CD14-positive monocyte (primary cell): ENCODE results near the gene TUBA1C. TPM values are rescaled to one million over a fixed set of nuclear protein-coding genes. Genes with fewer than 3 reads are reported as not detected.
"Not testable (repeated sequence)": the region's sequence is repeated elsewhere in the genome, so short reads cannot be mapped to it uniquely, and the experiment has no call there.

Experiments
- DNase-seq, 3 donors: peaks; one replicate each; pipeline ENCODE4 v3.0.0-alpha.2; 2011 to 2022
- H2AFZ ChIP-seq: 2 replicates; pipeline ENCODE4 v1.6.0; 2012; ENCODE audit warnings: mild to moderate bottlenecking, low read depth, low read length, inconsistent platforms; ENCODE audit not compliant: insufficient read depth, poor library complexity, severe bottlenecking
- H3K27ac ChIP-seq, 2 donors: 1 replicate in 1 of 2; 2 replicates in 1 of 2; pipeline ENCODE4 v1.5.1; 2012 to 2013; ENCODE audit warnings: low read length in 2 of 2, control low read depth in 1 of 2, inconsistent platforms in 1 of 2, low read depth in 1 of 2, mild to moderate bottlenecking in 1 of 2
- H3K27me3 ChIP-seq, 2 donors: one replicate each; pipeline versions ENCODE4 v1.6.0 to v1.6.1; 2011 to 2013; ENCODE audit warnings: low read length in 2 of 2; ENCODE audit not compliant: control insufficient read depth in 2 of 2, insufficient read depth in 2 of 2
- H3K36me3 ChIP-seq, 2 donors: replicated peaks in 1 of 2; 1 replicate in 1 of 2; 2 replicates in 1 of 2; pipeline versions ENCODE4 v1.5.1 to v1.6.1; 2012 to 2013; ENCODE audit warnings: low read length in 2 of 2, control low read depth in 1 of 2, inconsistent platforms in 1 of 2, mild to moderate bottlenecking in 1 of 2; ENCODE audit not compliant: insufficient read depth in 2 of 2, control insufficient read depth in 1 of 2
- H3K4me1 ChIP-seq, 2 donors: 1 replicate in 1 of 2; 2 replicates in 1 of 2; pipeline versions ENCODE4 v1.5.1 to v1.6.1; 2012 to 2013; ENCODE audit warnings: low read length in 2 of 2, control low read depth in 1 of 2, inconsistent platforms in 1 of 2, mild to moderate bottlenecking in 1 of 2, moderate library complexity in 1 of 2; ENCODE audit not compliant: insufficient read depth in 2 of 2, control insufficient read depth in 1 of 2
- H3K4me2 ChIP-seq: replicated peaks from 2 replicates; pipeline ENCODE3; 2012; ENCODE audit warnings: low read length, moderate library complexity, mild to moderate bottlenecking; ENCODE audit not compliant: poor library complexity, severe bottlenecking; ENCODE audit errors: extremely low read depth
- H3K4me3 ChIP-seq, 3 experiments: fragments of 200-600 bp in 1 of 3; sonication (generic) in 1 of 3; replicated peaks in 1 of 3; 1 replicate in 2 of 3; 2 replicates in 1 of 3; pipeline ENCODE4 v1.5.1; 2011 to 2013; ENCODE audit warnings: low read length in 3 of 3, mild to moderate bottlenecking in 3 of 3, control low read depth in 2 of 3, low read depth in 2 of 3, inconsistent platforms in 1 of 3, moderate library complexity in 1 of 3
- H3K79me2 ChIP-seq: 2 replicates; pipeline ENCODE4 v1.6.0; 2012; ENCODE audit warnings: mild to moderate bottlenecking, control low read depth, inconsistent platforms, low read length, moderate library complexity; ENCODE audit not compliant: insufficient read depth
- H3K9ac ChIP-seq: 2 replicates; pipeline ENCODE4 v1.6.0; 2017; ENCODE audit warnings: low read length, mild to moderate bottlenecking; ENCODE audit not compliant: insufficient read depth, poor library complexity, severe bottlenecking
- H3K9me3 ChIP-seq, 2 donors: replicated peaks in 1 of 2; 1 replicate in 1 of 2; 2 replicates in 1 of 2; pipeline versions ENCODE4 v1.5.1 to v1.6.1; 2012 to 2013; ENCODE audit warnings: low read length in 2 of 2, control low read depth in 1 of 2; ENCODE audit not compliant: control insufficient read depth in 1 of 2, insufficient read depth in 1 of 2
- H4K20me1 ChIP-seq: 2 replicates; pipeline ENCODE4 v1.6.0; 2012; ENCODE audit warnings: mild to moderate bottlenecking, low read length, control low read depth, moderate library complexity; ENCODE audit not compliant: insufficient read depth
- H3K27ac Mint-ChIP-seq, 7 donors: one replicate each; pipeline ENCODE4 v1.8.0; 2020; ENCODE audit warnings: mild to moderate bottlenecking in 7 of 7, mixed read lengths in 7 of 7, moderate library complexity in 6 of 7, inconsistent platforms in 2 of 7
- H3K27me3 Mint-ChIP-seq, 3 donors: one replicate each; pipeline ENCODE4 v1.8.0; 2021 to 2022; ENCODE audit warnings: low read depth in 3 of 3, mild to moderate bottlenecking in 3 of 3, mixed read lengths in 3 of 3, moderate library complexity in 3 of 3, inconsistent platforms in 1 of 3
- H3K36me3 Mint-ChIP-seq, 2 donors: one replicate each; pipeline ENCODE4 v1.8.0; 2020; ENCODE audit warnings: mixed read lengths in 2 of 2, inconsistent platforms in 1 of 2, mild to moderate bottlenecking in 1 of 2
- H3K4me1 Mint-ChIP-seq: one replicate; pipeline ENCODE4 v1.8.0; 2020; ENCODE audit warnings: mild to moderate bottlenecking, mixed read lengths
- H3K4me3 Mint-ChIP-seq, 2 donors: one replicate each; pipeline ENCODE4 v1.8.0; 2020; ENCODE audit warnings: mild to moderate bottlenecking in 2 of 2, mixed read lengths in 2 of 2, moderate library complexity in 1 of 2
- H3K9me3 Mint-ChIP-seq, 7 donors: one replicate each; pipeline ENCODE4 v1.8.0; 2020 to 2022; ENCODE audit warnings: mixed read lengths in 7 of 7, mild to moderate bottlenecking in 6 of 7, moderate library complexity in 6 of 7, inconsistent platforms in 2 of 7
- CTCF ChIP-seq: fragments of 200-600 bp; IDR thresholded peaks from one replicate; pipeline ENCODE4 v1.8.0; 2022; ENCODE audit warnings: antibody characterized with exemption, mild to moderate bottlenecking
- WGBS: methylation state at CpG from one replicate; pipeline ENCODE4 v1.1.5; 2013; ENCODE audit warnings: missing lambda C conversion rate; ENCODE audit not compliant: insufficient coverage; 5-methylcytosine and 5-hydroxymethylcytosine counted together
- intact Hi-C, 2 donors: fragments of 100-400 bp; cut with micrococcal nuclease; formaldehyde crosslinking; loops; one replicate each; pipeline versions ENCODE4 v1.15.0 to v1.15.1; 2023
- polyA plus RNA-seq, 3 donors: library from polyadenylated mRNA; depleted of rRNA in 1 of 3; unstranded in 2 of 3; stranded (reverse) in 1 of 3; fragments of 300-500 nt in 2 of 3; fragments of >200 nt in 1 of 3; fragmentation: Illumina TruSeq in 2 of 3; gene quantifications; 1 replicate in 2 of 3; 2 replicates in 1 of 3; pipeline ENCODE4 v1.2.3, GENCODE V29; 2012 to 2021

Gene TUBA1C
- polyA plus RNA-seq, 3 donors = 53.7 to 263 (median 61.0) TPM

DNA sequence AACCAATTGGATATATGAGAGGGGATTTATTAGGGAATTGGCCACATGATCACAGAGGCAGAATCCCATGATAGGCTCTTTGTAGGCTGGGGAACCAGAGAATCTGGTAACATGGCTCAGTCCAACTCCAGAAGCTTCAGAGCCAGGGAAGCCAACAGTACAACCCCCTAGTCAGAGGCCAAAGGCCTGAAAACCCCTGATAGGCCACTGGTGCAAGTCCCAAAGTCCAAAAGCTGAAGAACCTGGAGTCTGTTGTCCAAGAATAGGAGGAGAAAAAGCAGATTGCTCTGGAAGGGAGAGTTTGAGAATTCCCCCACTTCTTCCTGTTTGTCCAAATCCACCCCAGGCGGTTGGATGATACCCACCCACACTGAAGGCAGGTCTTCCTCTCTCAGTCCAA lies 49.9 kb downstream of the TUBA1C start:
- no peaks in the 10 kb centered on the region for H3K4me1 Mint-ChIP-seq
- Histone ChIP-seq H3K36me3 (no peaks in the 10 kb centered on the region), H2AFZ (no peak overlapping the region), H3K9me3 (no peaks in the 10 kb centered on the region), H3K4me2 (no peak overlapping the region), H3K4me1 (no peaks in the 10 kb centered on the region), H4K20me1 (no peaks in the 10 kb centered on the region), H3K9ac (no peak overlapping the region), H3K27me3 (peaks cover 0 to under 1% of the 10 kb centered on the region in 2 donors), H3K4me3 (no peak overlapping the region), H3K27ac (no peak overlapping the region), H3K79me2 (no peaks in the 10 kb centered on the region)
- no peak for TF ChIP-seq CTCF
- intact Hi-C loops = no loop called here
- no peak overlapping the region for H3K4me3 Mint-ChIP-seq
- peaks cover 0 to 2% (median 0%) of the 10 kb centered on the region in 7 donors for H3K9me3 Mint-ChIP-seq
- H3K27ac Mint-ChIP-seq = no peak overlapping the region
- no peaks in the 10 kb centered on the region for H3K36me3 Mint-ChIP-seq
- WGBS = no CpG with 5 or more reads among the region's 1 CpG
- DNase-seq = no peak
- H3K27me3 Mint-ChIP-seq = peaks cover 6 to 17% (median 15%) of the 10 kb centered on the region in 3 donors

GRCh38 chr12:49317118-49317517 lies 52.2 kb downstream of the TUBA1C start:
- not testable (repeated sequence) for H3K4me3 Mint-ChIP-seq

DNA sequence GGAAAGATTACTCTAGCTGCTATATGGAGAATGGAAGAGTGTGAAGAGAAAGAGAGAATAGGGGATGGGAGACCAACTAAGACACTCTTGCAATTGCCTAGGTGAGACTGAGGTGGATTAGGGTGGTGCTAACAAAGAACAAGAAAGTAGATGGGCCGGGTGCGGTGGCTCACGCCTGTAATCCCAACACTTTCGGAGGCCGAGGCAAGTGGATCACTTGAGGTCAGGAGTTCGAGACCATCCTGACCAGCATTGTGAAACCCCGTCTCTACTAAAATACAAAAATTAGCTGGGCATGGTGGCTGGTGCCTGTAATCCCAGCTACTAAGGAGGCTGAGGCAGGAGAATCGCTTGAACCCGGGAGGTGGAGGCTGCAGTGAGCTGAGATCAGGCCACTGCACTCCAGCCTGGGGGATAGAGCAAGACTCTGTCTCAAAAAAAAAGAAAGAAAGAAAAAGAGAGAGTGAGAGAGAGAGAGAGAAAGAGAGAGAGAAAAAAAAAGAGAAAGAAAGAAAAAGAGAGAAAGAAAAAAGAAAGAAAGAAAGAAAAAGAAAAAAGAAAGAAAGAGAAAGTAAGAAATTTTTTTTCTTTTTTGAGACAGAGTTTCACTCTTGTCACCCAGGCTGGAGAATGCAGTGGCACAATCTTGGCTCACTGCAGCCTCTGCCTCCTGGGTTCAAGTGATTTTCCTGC lies 55.7 kb downstream of the TUBA1C start:
- H3K9ac ChIP-seq, intact Hi-C loops, H3K27ac ChIP-seq, H3K4me3 ChIP-seq, H2AFZ ChIP-seq, H3K9me3 Mint-ChIP-seq, H3K4me2 ChIP-seq, H3K27me3 ChIP-seq, H3K36me3 ChIP-seq, H3K9me3 ChIP-seq, DNase-seq, H4K20me1 ChIP-seq, H3K36me3 Mint-ChIP-seq: not testable (repeated sequence)
- 96% methylated on average over 8 of the region's 9 CpGs for WGBS
- H3K27ac Mint-ChIP-seq = peak overlapping the region in 1 of 7 donors; percentile 64
- peaks cover 7 to 11% (median 8%) of the 10 kb centered on the region in 3 donors for H3K27me3 Mint-ChIP-seq
- H3K4me1 Mint-ChIP-seq = peaks cover 21% of the 10 kb centered on the region
- peak overlapping the region in 1 of 2 donors; percentile 37 for H3K4me3 Mint-ChIP-seq
- H3K79me2 ChIP-seq = peaks cover 19% of the 10 kb centered on the region
- H3K4me1 ChIP-seq = peaks cover 17 to 21% of the 10 kb centered on the region in 2 donors

More at GRCh38 chr12:49317118-49317517, 52.2 kb downstream of the TUBA1C start:
- H3K9ac ChIP-seq, H3K27ac Mint-ChIP-seq, intact Hi-C loops, H3K4me1 ChIP-seq, H3K4me1 Mint-ChIP-seq, H3K9me3 Mint-ChIP-seq, H3K4me2 ChIP-seq, H3K36me3 ChIP-seq, H2AFZ ChIP-seq, H3K4me3 ChIP-seq, H3K27ac ChIP-seq, H3K36me3 Mint-ChIP-seq, H3K27me3 ChIP-seq, H3K9me3 ChIP-seq, DNase-seq, H3K79me2 ChIP-seq, H4K20me1 ChIP-seq: not testable (repeated sequence)
- 100% methylated on average over 4 of the region's 10 CpGs for WGBS
- H3K27me3 Mint-ChIP-seq = peaks cover 6 to 15% (median 13%) of the 10 kb centered on the region in 3 donors
